ENCODE results near the gene UBE2E3. TPM values are rescaled to one million over a fixed set of nuclear protein-coding genes. Genes with fewer than 3 reads are reported as not detected.

Gene UBE2E3
- total RNA-seq, 1 donor from 2014 or later, result 74.2 TPM

DNA sequence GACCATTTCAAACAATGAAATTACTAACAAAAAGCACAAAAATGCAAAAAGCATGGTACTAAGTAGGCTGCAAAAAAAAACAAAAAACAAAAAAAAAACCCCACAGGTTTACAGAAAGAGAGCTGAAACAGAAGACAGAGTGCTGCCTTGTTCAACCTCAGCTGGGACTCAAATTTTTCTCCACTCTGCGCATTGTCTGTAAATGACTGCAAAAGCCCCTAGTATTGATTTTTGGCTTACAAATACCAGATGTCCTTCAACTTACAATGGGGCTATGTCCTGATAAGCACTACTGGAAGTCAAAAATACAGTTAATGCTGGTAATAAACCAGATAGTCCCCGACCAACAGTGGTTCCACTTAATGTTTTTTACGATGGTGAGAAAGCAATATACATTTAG lies 42.2 kb downstream of the UBE2E3 start:
- Mint-ChIP-seq H3K27ac (ENCODE audit: unreplicated experiment) (no peak overlapping the region), H3K9me3 (ENCODE audit: low read depth) (no peaks in the 10 kb centered on the region), H3K4me1 (ENCODE audit: low read depth) (peaks cover 26% of the 10 kb centered on the region), H3K27me3 (ENCODE audit: low read depth) (no peaks in the 10 kb centered on the region), H3K36me3 (ENCODE audit: low read depth) (no peaks in the 10 kb centered on the region), H3K4me3 (ENCODE audit: unreplicated experiment) (no peak overlapping the region)
- DNase-seq (ENCODE audit: low spot score), result no peak
- TF ChIP-seq, protein P1, sequence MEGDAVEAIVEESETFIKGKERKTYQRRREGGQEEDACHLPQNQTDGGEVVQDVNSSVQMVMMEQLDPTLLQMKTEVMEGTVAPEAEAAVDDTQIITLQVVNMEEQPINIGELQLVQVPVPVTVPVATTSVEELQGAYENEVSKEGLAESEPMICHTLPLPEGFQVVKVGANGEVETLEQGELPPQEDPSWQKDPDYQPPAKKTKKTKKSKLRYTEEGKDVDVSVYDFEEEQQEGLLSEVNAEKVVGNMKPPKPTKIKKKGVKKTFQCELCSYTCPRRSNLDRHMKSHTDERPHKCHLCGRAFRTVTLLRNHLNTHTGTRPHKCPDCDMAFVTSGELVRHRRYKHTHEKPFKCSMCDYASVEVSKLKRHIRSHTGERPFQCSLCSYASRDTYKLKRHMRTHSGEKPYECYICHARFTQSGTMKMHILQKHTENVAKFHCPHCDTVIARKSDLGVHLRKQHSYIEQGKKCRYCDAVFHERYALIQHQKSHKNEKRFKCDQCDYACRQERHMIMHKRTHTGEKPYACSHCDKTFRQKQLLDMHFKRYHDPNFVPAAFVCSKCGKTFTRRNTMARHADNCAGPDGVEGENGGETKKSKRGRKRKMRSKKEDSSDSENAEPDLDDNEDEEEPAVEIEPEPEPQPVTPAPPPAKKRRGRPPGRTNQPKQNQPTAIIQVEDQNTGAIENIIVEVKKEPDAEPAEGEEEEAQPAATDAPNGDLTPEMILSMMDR (IDR thresholded peaks at IDR 0.05), result no peak

DNA sequence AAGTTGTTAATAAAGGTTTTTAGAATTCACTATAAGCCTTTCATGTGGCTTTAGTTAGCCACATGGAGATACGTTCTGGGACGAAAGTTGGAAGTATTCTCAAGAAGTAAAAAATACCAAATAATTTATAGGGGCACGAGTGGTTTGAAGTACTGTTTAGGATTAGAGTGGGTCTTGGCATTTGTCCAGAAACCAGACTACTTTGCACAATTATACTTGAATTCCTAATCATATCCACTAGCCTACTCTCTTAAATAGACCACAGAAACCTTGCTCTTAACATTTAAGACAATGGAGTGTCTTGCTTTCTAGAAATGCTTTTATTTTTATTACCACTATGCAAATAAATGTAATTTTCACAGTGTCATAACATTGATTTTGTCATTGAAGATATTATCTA lies 44.6 kb downstream of the UBE2E3 start:
- TF ChIP-seq, protein P1 (IDR thresholded peaks at IDR 0.05), result no peak
- no peaks in the 10 kb centered on the region for H3K27me3 Mint-ChIP-seq (ENCODE audit: low read depth)
- H3K36me3 Mint-ChIP-seq (ENCODE audit: low read depth), result no peaks in the 10 kb centered on the region
- no peak for DNase-seq (ENCODE audit: low spot score)
- H3K27ac Mint-ChIP-seq (ENCODE audit: unreplicated experiment), result no peak overlapping the region
- H3K9me3 Mint-ChIP-seq (ENCODE audit: low read depth), result no peaks in the 10 kb centered on the region
- peaks cover 20% of the 10 kb centered on the region for H3K4me1 Mint-ChIP-seq (ENCODE audit: low read depth)
- H3K4me3 Mint-ChIP-seq (ENCODE audit: unreplicated experiment), result no peak overlapping the region

DNA sequence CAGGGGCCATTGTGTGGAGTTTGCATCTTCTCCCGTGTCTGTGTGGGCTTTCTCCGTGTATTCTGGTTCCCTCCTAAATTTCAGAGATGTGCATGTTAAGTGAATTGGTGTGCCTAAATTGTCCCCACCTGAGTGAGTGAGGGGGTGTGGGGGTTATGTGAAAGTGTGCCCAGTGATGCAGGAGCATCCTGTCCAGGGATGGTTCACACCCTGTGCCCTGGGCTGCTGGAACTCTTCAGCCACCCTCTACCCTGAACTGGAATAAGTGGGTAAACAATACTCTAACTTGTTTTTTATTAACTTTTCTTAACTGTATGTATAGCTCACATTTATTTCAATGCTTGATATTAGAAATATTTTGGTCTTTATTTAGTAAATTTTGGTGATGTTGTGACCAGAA lies 56.0 kb downstream of the UBE2E3 start:
- Mint-ChIP-seq H3K27me3 (ENCODE audit: low read depth) (no peaks in the 10 kb centered on the region), H3K27ac (ENCODE audit: unreplicated experiment) (no peak overlapping the region), H3K4me3 (ENCODE audit: unreplicated experiment) (no peak overlapping the region), H3K4me1 (ENCODE audit: low read depth) (peaks cover 11% of the 10 kb centered on the region), H3K9me3 (ENCODE audit: low read depth) (no peaks in the 10 kb centered on the region), H3K36me3 (ENCODE audit: low read depth) (no peaks in the 10 kb centered on the region)
- no peak for DNase-seq (ENCODE audit: low spot score)
- TF ChIP-seq, protein P1 (IDR thresholded peaks at IDR 0.05), result no peak

DNA sequence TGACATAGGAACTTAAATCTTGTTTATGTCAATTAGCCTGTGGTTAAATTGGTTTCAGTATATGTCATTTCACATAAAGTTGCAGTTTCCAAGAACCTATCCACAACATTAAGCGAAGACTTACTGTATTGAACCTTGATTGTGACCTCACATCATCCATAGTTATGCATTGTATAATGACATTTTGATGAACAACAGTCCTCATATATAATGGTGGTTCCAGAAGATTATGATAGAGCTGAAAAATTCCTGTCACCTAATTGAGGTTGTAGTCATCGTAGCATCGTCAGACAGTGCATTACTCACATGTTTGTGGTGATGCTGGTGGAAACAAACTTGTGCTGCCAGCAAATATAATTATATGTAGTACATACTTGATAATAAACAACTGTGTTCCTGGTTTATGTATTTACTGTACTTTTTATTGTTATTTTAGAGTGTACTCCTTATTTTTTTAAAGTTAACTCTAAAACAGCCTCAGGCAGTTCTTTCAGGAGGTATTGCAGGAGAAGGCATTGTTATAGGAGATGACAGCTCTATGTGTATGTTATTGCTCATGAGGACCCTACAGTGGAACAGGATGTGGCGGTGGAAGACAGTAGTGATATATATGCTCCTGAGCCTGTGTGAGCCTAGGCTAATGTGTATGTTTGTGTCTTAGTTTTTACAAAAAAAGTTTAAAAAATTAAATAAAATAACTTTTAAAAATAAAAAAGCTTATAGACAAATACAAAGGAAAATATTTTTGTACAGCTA lies 56.6 kb downstream of the UBE2E3 start:
- no peak for DNase-seq (ENCODE audit: low spot score)
- H3K4me3 Mint-ChIP-seq (ENCODE audit: unreplicated experiment), result no peak overlapping the region

DNA sequence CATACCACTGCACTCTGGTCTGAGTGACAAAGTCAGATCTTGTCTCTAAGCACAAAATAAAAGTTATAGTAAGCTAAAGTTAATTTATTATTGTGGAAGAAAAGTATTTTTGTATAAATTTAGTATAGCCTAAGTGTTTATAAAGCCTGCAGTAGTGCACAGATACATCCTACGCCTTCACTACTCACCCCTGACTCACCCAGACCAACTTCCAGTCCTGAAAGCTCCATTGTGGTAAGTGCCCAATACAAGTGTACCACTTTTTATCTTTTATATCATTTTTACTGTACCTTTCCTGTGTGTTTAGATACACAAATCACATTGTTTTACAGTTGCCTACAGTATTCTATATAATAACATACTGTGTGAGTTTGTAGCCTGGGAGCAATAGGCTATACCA lies 57.5 kb downstream of the UBE2E3 start:
- Mint-ChIP-seq H3K27ac (ENCODE audit: unreplicated experiment) (no peak overlapping the region), H3K4me1 (ENCODE audit: low read depth) (peaks cover 11% of the 10 kb centered on the region), H3K36me3 (ENCODE audit: low read depth) (no peaks in the 10 kb centered on the region), H3K27me3 (ENCODE audit: low read depth) (no peaks in the 10 kb centered on the region), H3K9me3 (ENCODE audit: low read depth) (no peaks in the 10 kb centered on the region), H3K4me3 (ENCODE audit: unreplicated experiment) (no peak overlapping the region)
- DNase-seq (ENCODE audit: low spot score), result no peak
- TF ChIP-seq, protein P1 (IDR thresholded peaks at IDR 0.05), result no peak

More for the DNA sequence above, 56.6 kb downstream of the UBE2E3 start:
- TF ChIP-seq, protein P1 (IDR thresholded peaks at IDR 0.05), result no peak
- H3K9me3 Mint-ChIP-seq (ENCODE audit: low read depth), result no peaks in the 10 kb centered on the region
- peaks cover 11% of the 10 kb centered on the region for H3K4me1 Mint-ChIP-seq (ENCODE audit: low read depth)
- H3K36me3 Mint-ChIP-seq (ENCODE audit: low read depth), result no peaks in the 10 kb centered on the region
- H3K27ac Mint-ChIP-seq (ENCODE audit: unreplicated experiment), result no peak overlapping the region
- H3K27me3 Mint-ChIP-seq (ENCODE audit: low read depth), result no peaks in the 10 kb centered on the region

All from chondrocyte (in vitro differentiated cells).